Liver (tissue), 9 donors: Measurements from ENCODE around the gene ATXN10. TPM values are rescaled to one million over a fixed set of nuclear protein-coding genes. Genes with fewer than 3 reads are reported as not detected.
A peak's percentile ranks its signal among the peaks of the same experiment; 100 is the strongest.

ENCODE experiments used
- DNase-seq: peaks from one replicate; pipeline ENCODE4 v3.0.0-alpha.2; 2017; ENCODE audit warnings: low spot score
- H3K27ac ChIP-seq, 2 donors: one replicate each; pipeline ENCODE4 v1.7.0; 2013; ENCODE audit warnings: inconsistent platforms in 2 of 2, low read length in 2 of 2, control low read depth in 1 of 2, low read depth in 1 of 2, mild to moderate bottlenecking in 1 of 2
- H3K27me3 ChIP-seq, 4 donors: one replicate each; pipeline versions ENCODE4 v1.6.1 to v1.7.0; 2013; ENCODE audit warnings: low read length in 3 of 4, inconsistent platforms in 1 of 4, mild to moderate bottlenecking in 1 of 4, moderate library complexity in 1 of 4; ENCODE audit not compliant: control insufficient read depth in 4 of 4, insufficient read depth in 4 of 4
- H3K36me3 ChIP-seq, 4 donors: one replicate each; pipeline versions ENCODE4 v1.6.1 to v1.7.0; 2013; ENCODE audit warnings: low read length in 3 of 4, mild to moderate bottlenecking in 3 of 4, low read depth in 1 of 4, moderate library complexity in 1 of 4; ENCODE audit not compliant: control insufficient read depth in 4 of 4, insufficient read depth in 3 of 4
- H3K4me1 ChIP-seq, 4 donors: one replicate each; pipeline versions ENCODE4 v1.6.1 to v1.7.0; 2013; ENCODE audit warnings: low read length in 3 of 4, mild to moderate bottlenecking in 3 of 4, moderate library complexity in 1 of 4; ENCODE audit not compliant: control insufficient read depth in 4 of 4, insufficient read depth in 4 of 4
- H3K4me3 ChIP-seq, 3 donors: one replicate each; pipeline versions ENCODE4 v1.6.1 to v1.7.0; 2013; ENCODE audit warnings: low read length in 3 of 3, control low read depth in 1 of 3, low read depth in 1 of 3, mild to moderate bottlenecking in 1 of 3
- H3K9ac ChIP-seq, 2 donors: one replicate each; pipeline ENCODE4 v1.7.0; 2013; ENCODE audit warnings: low read length in 2 of 2, mild to moderate bottlenecking in 2 of 2, moderate library complexity in 2 of 2, control low read depth in 1 of 2, low read depth in 1 of 2
- H3K9me3 ChIP-seq, 4 donors: one replicate each; pipeline versions ENCODE4 v1.6.1 to v1.7.0; 2013; ENCODE audit warnings: low read length in 3 of 4; ENCODE audit not compliant: control insufficient read depth in 4 of 4
- CTCF ChIP-seq: fragments of 150-350 bp; IDR thresholded peaks from 2 replicates; pipeline ENCODE4 v1.5.1; 2017; ENCODE audit warnings: improper control_type of control experiment, low read depth, low read length; ENCODE audit not compliant: missing input control
- EGR1 ChIP-seq, 2 donors: IDR thresholded peaks; 2 replicates each; pipeline ENCODE4 v1.6.1; 2016 to 2018; ENCODE audit warnings: antibody characterized with exemption in 2 of 2, low read depth in 2 of 2
- FOXA1 ChIP-seq: IDR thresholded peaks from 2 replicates; pipeline ENCODE4 v1.6.1; 2016; ENCODE audit warnings: antibody characterized with exemption
- FOXA2 ChIP-seq: IDR thresholded peaks from 2 replicates; pipeline ENCODE4 v1.6.1; 2016; ENCODE audit warnings: antibody characterized with exemption
- GABPA ChIP-seq, 2 donors: IDR thresholded peaks in 1 of 2; conservative IDR thresholded peaks in 1 of 2; 2 replicates each; pipeline ENCODE4 v1.6.1; 2016; ENCODE audit warnings: antibody characterized with exemption in 2 of 2, mild to moderate bottlenecking in 1 of 2, moderate library complexity in 1 of 2
- HNF4A ChIP-seq, 2 donors: conservative IDR thresholded peaks; 2 replicates each; pipeline ENCODE4 v1.6.1; 2016; ENCODE audit warnings: antibody characterized with exemption in 2 of 2, mild to moderate bottlenecking in 2 of 2
- HNF4G ChIP-seq: IDR thresholded peaks from 2 replicates; pipeline ENCODE4 v1.6.1; 2016; ENCODE audit warnings: antibody characterized with exemption
- JUND ChIP-seq, 2 donors: IDR thresholded peaks; 2 replicates each; pipeline ENCODE4 v1.6.1; 2016; ENCODE audit warnings: antibody characterized with exemption in 2 of 2
- MAX ChIP-seq: IDR thresholded peaks from 2 replicates; pipeline ENCODE4 v1.6.1; 2016; ENCODE audit warnings: antibody characterized with exemption
- RAD21 ChIP-seq, 2 donors: IDR thresholded peaks; 2 replicates each; pipeline ENCODE4 v1.6.1; 2016; ENCODE audit warnings: antibody characterized with exemption in 2 of 2, mild to moderate bottlenecking in 2 of 2
- REST ChIP-seq: IDR thresholded peaks from 2 replicates; pipeline ENCODE4 v1.6.1; 2016; ENCODE audit warnings: antibody characterized with exemption, mild to moderate bottlenecking
- RXRA ChIP-seq, 2 donors: IDR thresholded peaks; 2 replicates each; pipeline ENCODE4 v1.6.1; 2017 to 2018; ENCODE audit warnings: antibody characterized with exemption in 2 of 2, mild to moderate bottlenecking in 1 of 2
- SP1 ChIP-seq: IDR thresholded peaks from 2 replicates; pipeline ENCODE4 v1.6.1; 2018; ENCODE audit warnings: antibody characterized with exemption, mild to moderate bottlenecking
- YY1 ChIP-seq: IDR thresholded peaks from 2 replicates; pipeline ENCODE4 v1.6.1; 2016; ENCODE audit warnings: antibody characterized with exemption, mild to moderate bottlenecking
- WGBS: extraction: QIAGEN DNeasy Blood & Tissue Kit; methylation state at CpG from one replicate; pipeline ENCODE4 v1.1.7; 2013; 5-methylcytosine and 5-hydroxymethylcytosine counted together
- polyA plus RNA-seq, 2 donors: library from polyadenylated mRNA; stranded (reverse) in 1 of 2; unstranded in 1 of 2; fragments of 200-250 nt in 1 of 2; fragments of >200 nt in 1 of 2; fragmentation: Nextera tagmentation in 1 of 2; extraction: Ambion mirVana in 1 of 2; gene quantifications; one replicate each; pipeline versions ENCODE4 v1.2.1 to v1.2.3, GENCODE V29; 2013 to 2015
- total RNA-seq, 2 donors: library from RNA; depleted of rRNA; stranded (reverse); fragments of >200 nt; gene quantifications; one replicate each; pipeline ENCODE4 v1.2.3, GENCODE V29; 2014
- TF ChIP-seq, protein P1 (sequence below): IDR thresholded peaks from 2 replicates; pipeline ENCODE4 v1.6.1; 2016; ENCODE audit warnings: antibody characterized with exemption
- TF ChIP-seq, protein P2 (sequence below): IDR thresholded peaks from 2 replicates; pipeline ENCODE4 v1.6.1; 2016; ENCODE audit warnings: antibody characterized with exemption
- donor health status: healthy.
- donor health status: healthy.
- donor health status: healthy.
- donor health status: healthy.
- donor health status: healthy.

The ATXN10 gene
- total and polyA plus RNA-seq, 4 donors, result 34.9 to 100 (median 69.7) TPM

GRCh38 chr22:45707605-45708004 lies 36.0 kb downstream of the ATXN10 start:
- no peak for DNase-seq
- no peaks in the 10 kb centered on the region for H3K27me3 ChIP-seq
- WGBS, result 36% methylated on average over 2 of the region's 2 CpGs
- H3K36me3 ChIP-seq, result peaks cover 0 to 14% (median 12%) of the 10 kb centered on the region in 4 donors
- H3K27ac ChIP-seq, result peak overlapping the region; percentile 60 to 92
- peak overlapping the region in 1 of 2 donors; percentile 72 for H3K9ac ChIP-seq
- peaks cover 2 to 16% (median 9%) of the 10 kb centered on the region in 4 donors for H3K4me1 ChIP-seq
- H3K4me3 ChIP-seq, result no peak overlapping the region
- TF ChIP-seq EGR1 (IDR thresholded peaks at IDR 0.05; ENCODE audit: low read depth in 2 of 2) (no peak), JUND (IDR thresholded peaks at IDR 0.05) (no peak), REST (no peak), HNF4A (conservative IDR thresholded peaks at IDR 0.05) (no peak), CTCF (no peak), RAD21 (IDR thresholded peaks at IDR 0.05) (no peak), FOXA1 (no peak), GABPA (IDR thresholded peaks at IDR 0.05 in 1 of 2, conservative IDR thresholded peaks at IDR 0.05 in 1 of 2) (no peak), RXRA (IDR thresholded peaks at IDR 0.05) (no peak), YY1 (no peak), FOXA2 (no peak), SP1 (no peak), MAX (no peak)
- TF ChIP-seq, protein P1, sequence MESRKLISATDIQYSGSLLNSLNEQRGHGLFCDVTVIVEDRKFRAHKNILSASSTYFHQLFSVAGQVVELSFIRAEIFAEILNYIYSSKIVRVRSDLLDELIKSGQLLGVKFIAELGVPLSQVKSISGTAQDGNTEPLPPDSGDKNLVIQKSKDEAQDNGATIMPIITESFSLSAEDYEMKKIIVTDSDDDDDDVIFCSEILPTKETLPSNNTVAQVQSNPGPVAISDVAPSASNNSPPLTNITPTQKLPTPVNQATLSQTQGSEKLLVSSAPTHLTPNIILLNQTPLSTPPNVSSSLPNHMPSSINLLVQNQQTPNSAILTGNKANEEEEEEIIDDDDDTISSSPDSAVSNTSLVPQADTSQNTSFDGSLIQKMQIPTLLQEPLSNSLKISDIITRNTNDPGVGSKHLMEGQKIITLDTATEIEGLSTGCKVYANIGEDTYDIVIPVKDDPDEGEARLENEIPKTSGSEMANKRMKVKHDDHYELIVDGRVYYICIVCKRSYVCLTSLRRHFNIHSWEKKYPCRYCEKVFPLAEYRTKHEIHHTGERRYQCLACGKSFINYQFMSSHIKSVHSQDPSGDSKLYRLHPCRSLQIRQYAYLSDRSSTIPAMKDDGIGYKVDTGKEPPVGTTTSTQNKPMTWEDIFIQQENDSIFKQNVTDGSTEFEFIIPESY, result no peak
- TF ChIP-seq, protein P2, sequence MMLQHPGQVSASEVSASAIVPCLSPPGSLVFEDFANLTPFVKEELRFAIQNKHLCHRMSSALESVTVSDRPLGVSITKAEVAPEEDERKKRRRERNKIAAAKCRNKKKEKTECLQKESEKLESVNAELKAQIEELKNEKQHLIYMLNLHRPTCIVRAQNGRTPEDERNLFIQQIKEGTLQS, result no peak
- no peaks in the 10 kb centered on the region for H3K9me3 ChIP-seq

DNA sequence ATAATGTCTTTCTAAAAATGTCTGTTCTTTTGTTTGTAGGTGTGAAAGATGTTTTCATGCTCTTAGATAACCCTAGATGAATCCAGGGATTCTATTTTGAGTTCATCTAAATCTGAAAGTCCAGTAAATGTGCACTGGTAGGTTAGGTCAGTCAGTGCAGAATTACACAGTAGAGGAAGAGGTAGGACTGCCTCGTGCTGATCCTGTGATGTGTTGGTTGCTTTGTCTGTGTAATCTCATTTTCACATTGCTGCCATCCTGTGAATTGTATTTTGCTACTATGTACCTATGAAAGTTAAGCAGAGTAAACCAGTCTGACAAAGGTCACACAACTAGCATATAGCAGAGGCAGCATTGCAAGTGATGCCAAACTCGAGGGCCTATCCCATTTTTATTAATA lies 36.5 kb downstream of the ATXN10 start:
- 48% methylated on average over 2 of the region's 2 CpGs for WGBS
- Histone ChIP-seq H3K27ac (peak overlapping the region; percentile 60 to 92), H3K4me3 (no peak overlapping the region), H3K4me1 (peaks cover 2 to 16% (median 9%) of the 10 kb centered on the region in 4 donors), H3K9me3 (no peaks in the 10 kb centered on the region), H3K9ac (peak overlapping the region in 1 of 2 donors; percentile 72), H3K27me3 (no peaks in the 10 kb centered on the region), H3K36me3 (peaks cover 0 to 10% (median 9%) of the 10 kb centered on the region in 4 donors)
- TF ChIP-seq FOXA2 (peak; percentile 19), HNF4A (conservative IDR thresholded peaks at IDR 0.05) (peak; percentile 36 to 59), HNF4G (no peak), RXRA (IDR thresholded peaks at IDR 0.05) (peak; percentile 35 to 62)
- DNase-seq, result no peak
